HepG2 (cell line): Measurements from ENCODE around the gene HOXC9. TPM values are rescaled to one million over a fixed set of nuclear protein-coding genes. Genes with fewer than 3 reads are reported as not detected.

Experiments used
- ATAC-seq: fragments of 200-7000 bp; cut with Tn5 transposase; 3 replicates; pipeline ENCODE4 v1.9.1; 2020; ENCODE audit warnings: mild to moderate bottlenecking, moderate library complexity
- BruUV-seq: library from RNA; stranded (reverse); fragments of 400-500 nt; replicated peaks from 2 replicates; lab custom pipeline; 2021; lab: Mats Ljungman, UMichigan
- CTCF ChIA-PET: fragments of 300-600 bp; formaldehyde crosslinking; extraction: SDS; loops from one replicate; lab custom pipeline; 2021; ENCODE audit warnings: low total read pairs, inconsistent platforms, low intra/inter-chr PET ratio; lab: Yijun Ruan, JAX
- POLR2A ChIA-PET: fragments of 350-600 bp; sonication (Branson Sonifier 250); formaldehyde crosslinking; loops from one replicate; lab custom pipeline; 2020; ENCODE audit warnings: antibody characterized with exemption, inconsistent platforms; lab: Yijun Ruan, JAX
- DNase-seq: peaks from one replicate; pipeline ENCODE4 v3.0.0-alpha.2; 2015; ENCODE audit warnings: low spot score
- FAIRE-seq: peaks from 3 replicates; lab custom pipeline; 2011; peaks lifted over from hg19 to GRCh38; lab: Jason Lieb, UNC
- H2AFZ ChIP-seq: one replicate; pipeline ENCODE4 v1.6.1; 2011; ENCODE audit warnings: low read length, inconsistent platforms
- H3K27ac ChIP-seq: fragments of 300-600 bp; 3 replicates; pipeline ENCODE4 v1.8.0; 2011; ENCODE audit warnings: mixed run types, mild to moderate bottlenecking, mixed read lengths, low read length, inconsistent platforms; ENCODE audit not compliant: insufficient read depth; ENCODE audit errors: extremely low read length
- H3K27me3 ChIP-seq, 2 experiments: fragments of 200-600 bp in 1 of 2; 2 replicates in 1 of 2; 3 replicates in 1 of 2; pipeline versions ENCODE4 v1.6.0 to v1.8.0; 2011; ENCODE audit warnings: low read length in 2 of 2, mild to moderate bottlenecking in 2 of 2, moderate library complexity in 2 of 2, inconsistent platforms in 1 of 2; ENCODE audit not compliant: insufficient read depth in 2 of 2, control insufficient read depth in 1 of 2
- H3K36me3 ChIP-seq, 2 experiments: fragments of 200-600 bp in 1 of 2; replicated peaks in 1 of 2; 2 replicates in 1 of 2; 3 replicates in 1 of 2; pipeline versions ENCODE4 v1.5.1 to v1.8.0; 2011; ENCODE audit warnings: low read length in 2 of 2, inconsistent platforms in 1 of 2; ENCODE audit not compliant: insufficient read depth in 2 of 2, control insufficient read depth in 1 of 2
- H3K4me1 ChIP-seq: 2 replicates; pipeline ENCODE4 v1.5.1; 2012; ENCODE audit warnings: low read length, inconsistent platforms; ENCODE audit not compliant: insufficient read depth
- H3K4me2 ChIP-seq: 2 replicates; pipeline ENCODE4 v1.6.0; 2011; ENCODE audit warnings: low read depth, low read length, inconsistent platforms
- H3K4me3 ChIP-seq, 3 experiments: fragments of 200-600 bp in 1 of 3; sonication (generic), shearing (Covaris generic) in 1 of 3; replicated peaks in 1 of 3; 2 replicates each; pipeline ENCODE4 v1.5.1; 2011 to 2016; ENCODE audit warnings: low read length in 3 of 3, inconsistent platforms in 2 of 3, low read depth in 2 of 3, mild to moderate bottlenecking in 2 of 3, control low read depth in 1 of 3, mixed read lengths in 1 of 3; ENCODE audit not compliant: insufficient read depth in 1 of 3
- H3K79me2 ChIP-seq: one replicate; pipeline ENCODE4 v1.6.1; 2011; ENCODE audit warnings: low read length, inconsistent platforms; ENCODE audit not compliant: insufficient read depth
- H3K9ac ChIP-seq: 2 replicates; pipeline ENCODE4 v1.6.0; 2011; ENCODE audit warnings: mild to moderate bottlenecking, low read depth, low read length, inconsistent platforms; ENCODE audit not compliant: insufficient read depth
- H3K9me3 ChIP-seq: 2 replicates; pipeline ENCODE4 v1.5.1; 2012; ENCODE audit warnings: mild to moderate bottlenecking, low read length
- H4K20me1 ChIP-seq: 2 replicates; pipeline ENCODE4 v1.6.0; 2011; ENCODE audit warnings: inconsistent platforms, mild to moderate bottlenecking, low read length, moderate library complexity; ENCODE audit not compliant: insufficient read depth
- CREB1 ChIP-seq, 2 experiments: fragments of 450-650 bp in 1 of 2; IDR thresholded peaks; 2 replicates each; pipeline ENCODE4 v1.6.1; 2016 to 2017; ENCODE audit warnings: control low read depth in 1 of 2, mild to moderate bottlenecking in 1 of 2, missing compliant biosample characterization in 1 of 2, missing genetic modification characterization in 1 of 2
- EZH2 ChIP-seq: conservative IDR thresholded peaks from 2 replicates; pipeline ENCODE4 v1.6.1; 2012; ENCODE audit warnings: mild to moderate bottlenecking, low read depth, low read length, moderate library complexity
- MIER3 ChIP-seq: IDR thresholded peaks from 2 replicates; pipeline ENCODE4 v1.6.1; 2016; ENCODE audit warnings: missing compliant biosample characterization, borderline replicate concordance
- NFE2L2 ChIP-seq: fragments of 150-350 bp; IDR thresholded peaks from 2 replicates; pipeline ENCODE4 v1.6.1; 2014; ENCODE audit warnings: low read length
- PAX8 ChIP-seq: sonication (generic); formaldehyde crosslinking; IDR thresholded peaks from 2 replicates; pipeline ENCODE4 v1.8.0; 2022; ENCODE audit warnings: mild to moderate bottlenecking, missing genetic modification reagents, borderline replicate concordance
- ZFP36L2 ChIP-seq: sonication (generic); formaldehyde crosslinking; IDR thresholded peaks from 2 replicates; pipeline ENCODE4 v1.4.0; 2020; ENCODE audit warnings: missing genetic modification reagents
- ZNF570 ChIP-seq: sonication (generic); formaldehyde crosslinking; IDR thresholded peaks from 2 replicates; pipeline ENCODE4 v1.4.0; 2020; ENCODE audit warnings: mild to moderate bottlenecking, missing genetic modification reagents, borderline replicate concordance
- ZNF773 ChIP-seq: sonication (generic); formaldehyde crosslinking; IDR thresholded peaks from 2 replicates; pipeline ENCODE4 v1.4.0; 2020; ENCODE audit warnings: missing genetic modification reagents, borderline replicate concordance
- WGBS: methylation state at CpG from one replicate; pipeline ENCODE4 v1.1.6; 2017; ENCODE audit warnings: low lambda C conversion rate; 5-methylcytosine and 5-hydroxymethylcytosine counted together
- in situ Hi-C: cut with HindIII; loops from 2 replicates; pipeline ENCODE4 v1.10.0; 2017; ENCODE audit warnings: low pct_unique_long_range_greater_than_20kb; ENCODE audit not compliant: extremely low pct_ligation_motif_present
- intact Hi-C: fragments of 100-400 bp; cut with micrococcal nuclease; formaldehyde crosslinking; loops from one replicate; pipeline ENCODE4 v1.10.0; 2022; ENCODE audit not compliant: unreplicated experiment
- polyA plus RNA-seq, 8 experiments: library from polyadenylated mRNA; depleted of rRNA in 3 of 8; stranded (reverse) in 7 of 8; unstranded in 1 of 8; fragments of >200 nt; fragmentation: Illumina TruSeq in 4 of 8; extraction: Trizol in 4 of 8; gene quantifications; 2 replicates each; pipeline versions ENCODE4 v1.2.1 to v1.2.3, GENCODE V29; 2011 to 2016; ENCODE audit warnings: low read depth in 4 of 8, missing spikeins in 1 of 8, mixed read lengths in 1 of 8; ENCODE audit not compliant: insufficient read depth in 1 of 8
- total RNA-seq, 5 experiments: library from RNA; depleted of rRNA; stranded (reverse); fragments of >200 nt; fragmentation: Illumina TruSeq; extraction: Trizol; gene quantifications; 2 replicates each; pipeline ENCODE4 v1.2.3, GENCODE V29; 2016; ENCODE audit warnings: low read depth in 1 of 5
- TF ChIP-seq, protein P1 (sequence below): sonication (generic); formaldehyde crosslinking; IDR thresholded peaks from 2 replicates; pipeline ENCODE4 v1.5.0; 2020; ENCODE audit warnings: mild to moderate bottlenecking, missing genetic modification reagents, borderline replicate concordance

Gene HOXC9
- total and polyA plus RNA-seq, 2 of the 13 experiments (the other 11 are each of a cell fraction or from before 2014, with no cell fraction given) = 0.11 to 1.1 TPM

DNA sequence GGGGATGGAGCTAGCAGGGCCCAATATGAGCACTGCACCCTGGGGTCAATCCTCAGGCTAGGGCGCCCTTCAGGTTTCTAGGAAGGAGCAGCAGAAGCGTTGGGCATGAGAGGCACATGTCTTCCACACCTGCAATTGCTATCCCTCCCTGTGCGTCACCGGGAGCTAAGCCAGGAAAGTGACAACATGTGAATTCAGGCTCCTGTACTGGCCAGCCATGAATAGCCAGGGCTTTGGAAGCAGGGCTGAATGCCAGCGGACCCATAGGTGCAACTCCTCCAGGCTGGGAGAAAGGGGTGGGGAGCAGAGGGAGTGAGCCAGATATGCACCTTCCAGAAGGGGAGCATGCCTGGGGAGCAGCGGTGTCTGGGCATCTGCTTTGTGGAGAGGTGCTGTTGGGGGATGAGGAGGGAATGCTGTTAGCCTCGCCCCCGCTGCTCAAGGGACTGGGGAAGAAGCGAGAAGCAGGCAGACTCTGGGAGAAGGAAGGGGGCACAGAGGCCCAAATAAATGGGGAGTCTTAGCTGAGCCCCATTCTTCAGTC lies 39.0 kb downstream of the HOXC9 start:
- H3K9me3 ChIP-seq = no peaks in the 10 kb centered on the region
- DNase-seq (no peak), FAIRE-seq (no peak), ATAC-seq (no peak)
- no peak overlapping the region for H3K27ac ChIP-seq
- no TSS peak for BruUV-seq
- H3K4me3 ChIP-seq = no peak overlapping the region
- no peak overlapping the region for H3K4me2 ChIP-seq
- H3K79me2 ChIP-seq = no peaks in the 10 kb centered on the region
- peaks cover 8 to 56% of the 10 kb centered on the region in 2 experiments for H3K27me3 ChIP-seq
- POLR2A ChIA-PET = no interaction called here
- CTCF ChIA-PET = no interaction called here
- H2AFZ ChIP-seq = no peak overlapping the region
- no peaks in the 10 kb centered on the region for H3K36me3 ChIP-seq
- WGBS = 41% methylated on average over 9 of the region's 9 CpGs
- no peaks in the 10 kb centered on the region for H4K20me1 ChIP-seq
- TF ChIP-seq CREB1 (IDR thresholded peaks at IDR 0.05) (no peak), CREB1 (CRISPR knock-in tag; IDR thresholded peaks at IDR 0.05) (no peak), EZH2 (no peak), PAX8 (CRISPR knock-in tag) (no peak), ZNF570 (CRISPR knock-in tag) (no peak), ZFP36L2 (CRISPR knock-in tag) (no peak), NFE2L2 (no peak), MIER3 (CRISPR knock-in tag) (no peak), ZNF773 (CRISPR knock-in tag) (no peak)
- TF ChIP-seq, protein P1, sequence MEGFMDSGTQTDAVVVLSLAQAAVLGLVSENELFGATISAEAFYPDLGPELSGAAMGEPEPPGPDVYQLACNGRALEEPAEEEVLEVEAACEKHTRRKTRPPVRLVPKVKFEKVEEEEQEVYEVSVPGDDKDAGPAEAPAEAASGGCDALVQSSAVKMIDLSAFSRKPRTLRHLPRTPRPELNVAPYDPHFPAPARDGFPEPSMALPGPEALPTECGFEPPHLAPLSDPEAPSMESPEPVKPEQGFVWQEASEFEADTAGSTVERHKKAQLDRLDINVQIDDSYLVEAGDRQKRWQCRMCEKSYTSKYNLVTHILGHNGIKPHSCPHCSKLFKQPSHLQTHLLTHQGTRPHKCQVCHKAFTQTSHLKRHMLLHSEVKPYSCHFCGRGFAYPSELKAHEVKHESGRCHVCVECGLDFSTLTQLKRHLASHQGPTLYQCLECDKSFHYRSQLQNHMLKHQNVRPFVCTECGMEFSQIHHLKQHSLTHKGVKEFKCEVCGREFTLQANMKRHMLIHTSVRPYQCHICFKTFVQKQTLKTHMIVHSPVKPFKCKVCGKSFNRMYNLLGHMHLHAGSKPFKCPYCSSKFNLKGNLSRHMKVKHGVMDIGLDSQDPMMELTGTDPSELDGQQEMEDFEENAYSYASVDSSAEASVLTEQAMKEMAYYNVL (CRISPR knock-in tag) = no peak
- no peak overlapping the region for H3K9ac ChIP-seq
- no peaks in the 10 kb centered on the region for H3K4me1 ChIP-seq
- in situ Hi-C loops (no loop called here), intact Hi-C loops (no loop called here)
